H1 (cell line): Measurements from ENCODE around the gene BCL2. TPM values are rescaled to one million over a fixed set of nuclear protein-coding genes. Genes with fewer than 3 reads are reported as not detected.
A peak's percentile ranks its signal among the peaks of the same experiment; 100 is the strongest.

Experiments
- CTCF ChIA-PET: fragments of 300-600 bp; sonication (Branson Sonifier 250); formaldehyde crosslinking; loops from one replicate; lab custom pipeline; 2021; ENCODE audit not compliant: partially characterized antibody; lab: Charles Lee
- POLR2A ChIA-PET: fragments of 300-600 bp; sonication (Branson Sonifier 250); formaldehyde crosslinking; loops from one replicate; lab custom pipeline; 2021; ENCODE audit warnings: inconsistent platforms; ENCODE audit not compliant: partially characterized antibody; lab: Charles Lee
- DNase-seq, 2 experiments: peaks; one replicate each; pipeline versions ENCODE4 v3.0.0 to v3.0.0-alpha.2; 2010 to 2022; ENCODE audit warnings: low spot score in 2 of 2, low read depth in 1 of 2, mixed read lengths in 1 of 2
- FAIRE-seq: peaks from 2 replicates; lab custom pipeline; 2011; peaks lifted over from hg19 to GRCh38; lab: Jason Lieb, UNC
- H2AFZ ChIP-seq: 2 replicates; pipeline ENCODE4 v1.8.1; 2012; ENCODE audit warnings: low read length, inconsistent platforms
- H2AK5ac ChIP-seq: 2 replicates; pipeline ENCODE4 v1.6.1; 2013; ENCODE audit warnings: low read depth, low read length
- H2BK120ac ChIP-seq: replicated peaks from 2 replicates; pipeline ENCODE3; 2013; ENCODE audit warnings: low read depth, low read length, inconsistent platforms
- H2BK12ac ChIP-seq: 2 replicates; pipeline ENCODE4 v1.6.1; 2013; ENCODE audit warnings: low read depth, low read length
- H2BK15ac ChIP-seq: 2 replicates; pipeline ENCODE4 v1.6.1; 2013; ENCODE audit warnings: low read length
- H2BK20ac ChIP-seq: 2 replicates; pipeline ENCODE4 v1.6.1; 2013; ENCODE audit warnings: low read length
- H2BK5ac ChIP-seq: 2 replicates; pipeline ENCODE4 v1.6.1; 2013; ENCODE audit warnings: low read depth, low read length
- H3K14ac ChIP-seq: 2 replicates; pipeline ENCODE4 v1.6.1; 2013; ENCODE audit warnings: inconsistent platforms; ENCODE audit not compliant: insufficient read length
- H3K18ac ChIP-seq: 2 replicates; pipeline ENCODE4 v1.6.1; 2013; ENCODE audit warnings: low read length; ENCODE audit errors: extremely low read depth
- H3K23ac ChIP-seq: 2 replicates; pipeline ENCODE4 v1.6.1; 2013; ENCODE audit warnings: inconsistent platforms; ENCODE audit not compliant: insufficient read length
- H3K23me2 ChIP-seq: 2 replicates; pipeline ENCODE4 v1.6.1; 2013; ENCODE audit warnings: low read depth, low read length
- H3K27ac ChIP-seq: 2 replicates; pipeline ENCODE4 v1.6.1; 2011; ENCODE audit warnings: low read depth, low read length, inconsistent platforms
- H3K27me3 ChIP-seq, 4 experiments: replicated peaks in 1 of 4; 1 replicate in 1 of 4; 2 replicates in 3 of 4; pipeline versions ENCODE4 v1.6.1 to v1.8.1; 2011 to 2013; ENCODE audit warnings: low read length in 3 of 4, mild to moderate bottlenecking in 3 of 4, inconsistent platforms in 2 of 4, mixed read lengths in 2 of 4, moderate library complexity in 1 of 4; ENCODE audit not compliant: control insufficient read depth in 3 of 4, insufficient read depth in 3 of 4; ENCODE audit errors: extremely low read depth in 1 of 4
- H3K36me3 ChIP-seq, 4 experiments: 2 replicates each; pipeline versions ENCODE4 v1.6.1 to v1.8.1; 2011 to 2013; ENCODE audit warnings: mild to moderate bottlenecking in 4 of 4, low read length in 3 of 4, moderate library complexity in 2 of 4, control low read depth in 1 of 4, inconsistent platforms in 1 of 4; ENCODE audit not compliant: insufficient read depth in 4 of 4, control insufficient read depth in 2 of 4
- H3K4ac ChIP-seq: replicated peaks from 2 replicates; pipeline ENCODE3; 2013; ENCODE audit warnings: low read length, low read depth, mixed read lengths, inconsistent platforms; ENCODE audit not compliant: insufficient read length
- H3K4me1 ChIP-seq, 4 experiments: replicated peaks in 1 of 4; 1 replicate in 1 of 4; 2 replicates in 3 of 4; pipeline versions ENCODE4 v1.6.1 to v1.8.1; 2011 to 2013; ENCODE audit warnings: low read length in 3 of 4, inconsistent platforms in 2 of 4, mixed read lengths in 1 of 4; ENCODE audit not compliant: insufficient read depth in 4 of 4, control insufficient read depth in 3 of 4
- H3K4me2 ChIP-seq, 2 experiments: 2 replicates each; pipeline versions ENCODE4 v1.6.1 to v1.8.1; 2011 to 2013; ENCODE audit warnings: low read depth in 2 of 2, low read length in 2 of 2, control low read depth in 1 of 2, inconsistent platforms in 1 of 2, mild to moderate bottlenecking in 1 of 2; ENCODE audit not compliant: insufficient read depth in 1 of 2
- H3K4me3 ChIP-seq, 4 experiments: fragments of 200-600, 300-600 bp in 1 of 4; sonication (generic), shearing (Covaris generic), sonication (Bioruptor Twin) in 1 of 4; 2 replicates each; pipeline versions ENCODE4 v1.5.1 to v1.8.1; 2011 to 2016; ENCODE audit warnings: low read length in 4 of 4, low read depth in 3 of 4, control low read depth in 2 of 4, inconsistent platforms in 2 of 4, mild to moderate bottlenecking in 2 of 4, mixed read lengths in 1 of 4, moderate library complexity in 1 of 4; ENCODE audit not compliant: insufficient read depth in 2 of 4; ENCODE audit errors: extremely low read depth in 1 of 4
- H3K56ac ChIP-seq: replicated peaks from 2 replicates; pipeline ENCODE3; 2013; ENCODE audit warnings: low read depth, mild to moderate bottlenecking, mixed read lengths, low read length, inconsistent platforms; ENCODE audit not compliant: insufficient read length
- H3K79me1 ChIP-seq: 2 replicates; pipeline ENCODE4 v1.6.1; 2013; ENCODE audit warnings: low read depth, low read length, control low read depth
- H3K79me2 ChIP-seq, 2 experiments: 2 replicates each; pipeline versions ENCODE4 v1.6.1 to v1.8.1; 2012 to 2013; ENCODE audit warnings: low read length in 2 of 2, mild to moderate bottlenecking in 2 of 2, inconsistent platforms in 1 of 2; ENCODE audit not compliant: insufficient read depth in 2 of 2, control insufficient read depth in 1 of 2
- H3K9ac ChIP-seq, 4 experiments: replicated peaks in 1 of 4; 1 replicate in 1 of 4; 2 replicates in 3 of 4; pipeline versions ENCODE4 v1.6.1 to v1.8.1; 2011 to 2013; ENCODE audit warnings: low read depth in 3 of 4, low read length in 3 of 4, control low read depth in 2 of 4, mild to moderate bottlenecking in 2 of 4, moderate library complexity in 2 of 4, inconsistent platforms in 1 of 4; ENCODE audit errors: extremely low read depth in 1 of 4
- H3K9me3 ChIP-seq, 2 experiments: 2 replicates each; pipeline versions ENCODE4 v1.6.1 to v1.8.1; 2012 to 2013; ENCODE audit warnings: mild to moderate bottlenecking in 2 of 2, moderate library complexity in 2 of 2, control low read depth in 1 of 2, inconsistent platforms in 1 of 2, low read depth in 1 of 2, low read length in 1 of 2, mixed read lengths in 1 of 2; ENCODE audit not compliant: insufficient read depth in 2 of 2
- H4K20me1 ChIP-seq, 2 experiments: replicated peaks in 1 of 2; 2 replicates each; pipeline versions ENCODE3 to v1.8.1; 2011 to 2013; ENCODE audit warnings: inconsistent platforms in 2 of 2, low read length in 2 of 2, mild to moderate bottlenecking in 1 of 2; ENCODE audit not compliant: insufficient read depth in 2 of 2, control insufficient read depth in 1 of 2
- H4K5ac ChIP-seq: 2 replicates; pipeline ENCODE4 v1.6.1; 2013; ENCODE audit warnings: low read length, low read depth, mixed read lengths, inconsistent platforms; ENCODE audit not compliant: insufficient read length
- H4K8ac ChIP-seq: 2 replicates; pipeline ENCODE4 v1.8.0; 2013; ENCODE audit warnings: mild to moderate bottlenecking, moderate library complexity, low read length, inconsistent platforms; ENCODE audit not compliant: insufficient read depth; ENCODE audit errors: extremely low read depth
- H4K91ac ChIP-seq: replicated peaks from 2 replicates; pipeline ENCODE3; 2013; ENCODE audit warnings: low read length, mixed read lengths, inconsistent platforms; ENCODE audit not compliant: insufficient read length
- BACH1 ChIP-seq: IDR thresholded peaks from 2 replicates; pipeline ENCODE4 v1.6.1; 2012; ENCODE audit warnings: low read length, improper control_type of control experiment
- CEBPB ChIP-seq: IDR thresholded peaks from 2 replicates; pipeline ENCODE4 v1.6.1; 2012; ENCODE audit warnings: low read depth, low read length
- CTBP2 ChIP-seq: IDR thresholded peaks from 2 replicates; pipeline ENCODE4 v1.7.0; 2011; ENCODE audit warnings: borderline replicate concordance, mild to moderate bottlenecking, moderate library complexity, mixed read lengths, low read length; ENCODE audit not compliant: insufficient read depth, insufficient read length
- FOSL1 ChIP-seq: IDR thresholded peaks from 2 replicates; pipeline ENCODE4 v1.6.1; 2011; ENCODE audit warnings: mild to moderate bottlenecking, low read depth, low read length, moderate library complexity; ENCODE audit not compliant: insufficient read depth
- GABPA ChIP-seq: IDR thresholded peaks from 2 replicates; pipeline ENCODE4 v1.6.1; 2011; ENCODE audit warnings: mild to moderate bottlenecking, low read length, moderate library complexity, borderline replicate concordance; ENCODE audit not compliant: insufficient read depth
- GTF2F1 ChIP-seq: IDR thresholded peaks from 2 replicates; pipeline ENCODE4 v1.6.1; 2012; ENCODE audit warnings: low read depth, low read length, improper control_type of control experiment, borderline replicate concordance
- HDAC2 ChIP-seq, 2 experiments: fragments of 300-600 bp in 1 of 2; sonication (generic) in 1 of 2; IDR thresholded peaks; 2 replicates each; pipeline ENCODE4 v1.6.1; 2011 to 2012; ENCODE audit warnings: low read depth in 2 of 2, low read length in 2 of 2, mild to moderate bottlenecking in 2 of 2, moderate library complexity in 2 of 2, borderline replicate concordance in 1 of 2, inconsistent platforms in 1 of 2
- KDM5A ChIP-seq: fragments of 200-600 bp; IDR thresholded peaks from 2 replicates; pipeline ENCODE4 v1.7.1; 2012; ENCODE audit warnings: mild to moderate bottlenecking, low read length, inconsistent platforms, mixed read lengths
- NRF1 ChIP-seq: IDR thresholded peaks from 2 replicates; pipeline ENCODE4 v1.6.1; 2011; ENCODE audit warnings: mild to moderate bottlenecking, low read depth, low read length, improper control_type of control experiment
- POLR2A ChIP-seq, 2 experiments: IDR thresholded peaks; 1 replicate in 1 of 2; 2 replicates in 1 of 2; pipeline ENCODE4 v1.6.1; 2011; ENCODE audit warnings: low read depth in 2 of 2, low read length in 2 of 2, mild to moderate bottlenecking in 2 of 2; ENCODE audit errors: control extremely low read depth in 1 of 2
- RBBP5 ChIP-seq: IDR thresholded peaks from 2 replicates; pipeline ENCODE4 v1.7.1; 2012; ENCODE audit warnings: low read depth, mild to moderate bottlenecking, inconsistent platforms, low read length, moderate library complexity, borderline replicate concordance
- SIX5 ChIP-seq: IDR thresholded peaks from 2 replicates; pipeline ENCODE4 v1.6.1; 2011; ENCODE audit warnings: mild to moderate bottlenecking, low read depth, low read length
- SP1 ChIP-seq: IDR thresholded peaks from 2 replicates; pipeline ENCODE4 v1.6.1; 2011; ENCODE audit warnings: low read depth, low read length
- SUZ12 ChIP-seq: fragments of 200-600 bp; sonication (generic); IDR thresholded peaks from 2 replicates; pipeline ENCODE4 v1.6.1; 2012; ENCODE audit warnings: mild to moderate bottlenecking, inconsistent platforms, low read length, moderate library complexity, mixed read lengths
- TAF7 ChIP-seq: optimal IDR thresholded peaks from 2 replicates; pipeline ENCODE3; 2011; ENCODE audit warnings: low read depth, mild to moderate bottlenecking, inconsistent platforms, low read length, moderate library complexity, borderline replicate concordance
- ZNF274 ChIP-seq: IDR thresholded peaks from 2 replicates; pipeline ENCODE4 v1.7.0; 2012; ENCODE audit warnings: low read length, borderline replicate concordance; ENCODE audit errors: extremely low read depth
- polyA plus RNA-seq, 7 experiments: library from polyadenylated mRNA; depleted of rRNA in 3 of 7; stranded (reverse) in 5 of 7; unstranded in 2 of 7; fragments of >200 nt in 5 of 7; fragments of 200-250 nt in 2 of 7; gene quantifications; 1 replicate in 5 of 7; 2 replicates in 1 of 7; 4 replicates in 1 of 7; pipeline versions ENCODE4 v1.2.1 to v1.2.3, GENCODE V29; 2011 to 2013; ENCODE audit warnings: missing spikeins in 2 of 7, mixed read lengths in 2 of 7
- total RNA-seq: library from RNA; stranded (reverse); fragmentation: NEBNext Ultra II Directional; extraction: Animal tissue kit (Norgen Biotek cat#: 25700); gene quantifications from 2 replicates; pipeline ENCODE4 v1.2.1, GENCODE V29; 2021

The BCL2 gene
- total and polyA plus RNA-seq, 2 of the 8 experiments (the other 6 are each of a cell fraction or from before 2014, with no cell fraction given), result 0.59 to 4.5 TPM

DNA sequence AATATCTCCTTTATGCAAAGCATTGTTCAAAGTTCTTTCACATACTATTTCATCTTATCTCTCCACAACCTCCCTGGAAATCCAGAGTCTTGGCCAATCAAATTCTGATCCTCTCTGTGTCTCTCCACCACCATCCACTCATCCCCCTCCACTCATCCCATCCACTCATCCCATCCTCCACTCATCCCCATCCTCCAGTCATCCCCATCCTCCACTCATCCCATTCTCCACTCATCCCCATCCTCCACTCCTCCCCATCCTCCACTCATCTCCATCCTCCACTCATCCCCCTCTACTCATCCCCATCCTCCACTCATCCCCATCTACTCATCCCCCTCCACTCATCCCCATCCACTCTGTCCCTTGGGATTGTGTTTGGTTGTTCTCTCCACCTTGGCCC is 101.1 kb downstream of the BCL2 start:
- Histone ChIP-seq H3K9ac (no peak overlapping the region), H3K36me3 (no peaks in the 10 kb centered on the region), H4K8ac (no peak overlapping the region), H3K27ac (no peak overlapping the region), H3K23me2 (peaks cover 4% of the 10 kb centered on the region; the same call in 1 of the 2 replicates), H4K5ac (no peak overlapping the region), H3K14ac (no peak overlapping the region), H2BK15ac (no peak overlapping the region), H3K18ac (no peak overlapping the region), H2BK5ac (no peak overlapping the region), H2BK120ac (no peak overlapping the region), H2AK5ac (no peak overlapping the region), H3K56ac (no peak overlapping the region), H2AFZ (no peak overlapping the region), H4K20me1 (no peaks in the 10 kb centered on the region), H3K4ac (no peak overlapping the region), H3K23ac (no peak overlapping the region), H2BK20ac (no peak overlapping the region), H3K79me2 (no peaks in the 10 kb centered on the region), H3K27me3 (no peaks in the 10 kb centered on the region), H4K91ac (no peak overlapping the region), H3K9me3 (no peaks in the 10 kb centered on the region), H3K4me3 (no peak overlapping the region), H3K4me2 (no peak overlapping the region), H3K79me1 (no peaks in the 10 kb centered on the region), H2BK12ac (no peak overlapping the region), H3K4me1 (no peaks in the 10 kb centered on the region)
- CTCF ChIA-PET, result no interaction called here
- POLR2A ChIA-PET, result no interaction called here
- DNase-seq (no peak), FAIRE-seq (peak; percentile 62)
- TF ChIP-seq TAF7 (no peak), CTBP2 (no peak), RBBP5 (no peak), SIX5 (no peak), POLR2A (IDR thresholded peaks at IDR 0.05; ENCODE audit: control extremely low read depth in 1 of 2, low read depth in 2 of 2, low read length in 2 of 2) (no peak), ZNF274 (no peak), GABPA (no peak), NRF1 (no peak), SP1 (no peak), KDM5A (no peak), HDAC2 (IDR thresholded peaks at IDR 0.05; ENCODE audit: borderline replicate concordance in 1 of 2, low read depth in 2 of 2, low read length in 2 of 2) (no peak), FOSL1 (no peak), BACH1 (no peak), CEBPB (no peak), SUZ12 (no peak), GTF2F1 (no peak)
